K562 (cell line): ENCODE results near the gene OR2V1. TPM values are rescaled to one million over a fixed set of nuclear protein-coding genes. Genes with fewer than 3 reads are reported as not detected.

ENCODE experiments used
- ATAC-seq: fragments of 200-7000 bp; cut with Tn5 transposase; 3 replicates; pipeline ENCODE4 v1.9.1; 2020; ENCODE audit warnings: moderate library complexity
- BruUV-seq: library from RNA; stranded (reverse); fragments of 400-500 nt; replicated peaks from 2 replicates; lab custom pipeline; 2021; lab: Mats Ljungman, UMichigan
- CTCF ChIA-PET: fragments of 300-600 bp; formaldehyde crosslinking; extraction: SDS; loops from one replicate; lab custom pipeline; 2021; ENCODE audit warnings: low intra/inter-chr PET ratio; lab: Yijun Ruan, JAX
- POLR2A ChIA-PET: fragments of 300-600, 350-650 bp; sonication (Branson Sonifier 250); formaldehyde crosslinking; extraction: SDS; loops from one replicate; lab custom pipeline; 2021; ENCODE audit warnings: antibody characterized with exemption, inconsistent platforms; lab: Yijun Ruan, JAX
- DNase-seq, 4 experiments: peaks; one replicate each; pipeline versions ENCODE4 v3.0.0 to v3.0.0-alpha.2; 2011 to 2018; ENCODE audit warnings: low spot score in 3 of 4, mixed read lengths in 3 of 4; ENCODE audit errors: extremely low read depth in 1 of 4
- FAIRE-seq: peaks from 2 replicates; lab custom pipeline; 2011; peaks lifted over from hg19 to GRCh38; lab: Jason Lieb, UNC
- H2AFZ ChIP-seq: 2 replicates; pipeline ENCODE4 v1.6.0; 2011; ENCODE audit warnings: low read depth, low read length, control low read depth, inconsistent platforms
- H3K27ac ChIP-seq: fragments of 200-600 bp; 3 replicates; pipeline ENCODE4 v1.8.0; 2011; ENCODE audit warnings: low read depth, mild to moderate bottlenecking, control low read depth, inconsistent platforms, low read length, moderate library complexity, mixed read lengths; ENCODE audit errors: extremely low read depth
- H3K27me3 ChIP-seq, 2 experiments: fragments of 300-600 bp in 1 of 2; 2 replicates in 1 of 2; 3 replicates in 1 of 2; pipeline versions ENCODE4 v1.6.0 to v1.8.0; 2011; ENCODE audit warnings: inconsistent platforms in 2 of 2, low read length in 2 of 2, mild to moderate bottlenecking in 1 of 2, mixed read lengths in 1 of 2, moderate library complexity in 1 of 2; ENCODE audit not compliant: control insufficient read depth in 2 of 2, insufficient read depth in 2 of 2
- H3K36me3 ChIP-seq: fragments of 300-600 bp; 3 replicates; pipeline ENCODE4 v1.8.0; 2011; ENCODE audit warnings: mild to moderate bottlenecking, low read length, inconsistent platforms; ENCODE audit not compliant: control insufficient read depth, insufficient read depth
- H3K4me1 ChIP-seq, 2 experiments: fragments of 200-600 bp in 1 of 2; replicated peaks in 1 of 2; 2 replicates in 1 of 2; 3 replicates in 1 of 2; pipeline versions ENCODE4 v1.5.1 to v1.8.0; 2011; ENCODE audit warnings: inconsistent platforms in 2 of 2, low read length in 2 of 2, mild to moderate bottlenecking in 1 of 2, mixed read lengths in 1 of 2, moderate library complexity in 1 of 2; ENCODE audit not compliant: control insufficient read depth in 2 of 2, insufficient read depth in 2 of 2
- H3K4me2 ChIP-seq: 2 replicates; pipeline ENCODE4 v1.6.1; 2011; ENCODE audit warnings: low read length, control low read depth, inconsistent platforms, mixed read lengths; ENCODE audit not compliant: insufficient read depth
- H3K4me3 ChIP-seq: fragments of 200-600 bp; sonication (generic), shearing (Covaris generic); 2 replicates; pipeline ENCODE4 v1.5.1; 2016; ENCODE audit warnings: control low read depth, inconsistent platforms
- H3K79me2 ChIP-seq: fragments of 200-600 bp; 3 replicates; pipeline ENCODE4 v1.8.0; 2011; ENCODE audit warnings: low read length, inconsistent platforms; ENCODE audit not compliant: control insufficient read depth, insufficient read depth
- H3K9ac ChIP-seq, 2 experiments: 2 replicates each; pipeline versions ENCODE4 v1.6.0 to v1.6.1; 2011; ENCODE audit warnings: low read depth in 2 of 2, low read length in 2 of 2, control low read depth in 1 of 2, inconsistent platforms in 1 of 2, mild to moderate bottlenecking in 1 of 2, mixed read lengths in 1 of 2; ENCODE audit not compliant: insufficient read depth in 1 of 2
- H3K9me1 ChIP-seq: one replicate; pipeline ENCODE4 v1.6.0; 2011; ENCODE audit warnings: inconsistent platforms, mild to moderate bottlenecking, low read length, moderate library complexity; ENCODE audit not compliant: control insufficient read depth, insufficient read depth
- H3K9me3 ChIP-seq: replicated peaks from 2 replicates; pipeline ENCODE4 v1.5.1; 2011; ENCODE audit warnings: low read depth, low read length, inconsistent platforms; ENCODE audit not compliant: control insufficient read depth, insufficient read depth
- H4K20me1 ChIP-seq: replicated peaks from 2 replicates; pipeline ENCODE4 v1.6.1; 2011; ENCODE audit warnings: low read length, inconsistent platforms, mixed read lengths; ENCODE audit not compliant: control insufficient read depth, insufficient read depth
- CREM ChIP-seq: IDR thresholded peaks from 2 replicates; pipeline ENCODE4 v1.6.1; 2014; ENCODE audit warnings: antibody characterized with exemption, low read depth
- DMBX1 ChIP-seq: fragments of 250-450 bp; sonication (Bioruptor Pico); IDR thresholded peaks from 2 replicates; pipeline ENCODE4 v1.8.0; 2022; ENCODE audit warnings: inconsistent platforms, mild to moderate bottlenecking, moderate library complexity, borderline replicate concordance
- ERF ChIP-seq: fragments of 450-650 bp; formaldehyde crosslinking; IDR thresholded peaks from 2 replicates; pipeline ENCODE4 v1.4.0; 2020; ENCODE audit warnings: mild to moderate bottlenecking, mixed read lengths
- FOS ChIP-seq: IDR thresholded peaks from 3 replicates; pipeline ENCODE4 v1.6.1; 2011; ENCODE audit not compliant: insufficient read length; ENCODE audit errors: extremely low read depth
- FOXK1 ChIP-seq: sonication (generic); formaldehyde crosslinking; IDR thresholded peaks from 2 replicates; pipeline ENCODE4 v1.8.0; 2022; ENCODE audit warnings: missing genetic modification reagents, mild to moderate bottlenecking, borderline replicate concordance
- HDAC2 ChIP-seq: fragments of 450-650 bp; IDR thresholded peaks from 2 replicates; pipeline ENCODE4 v1.6.1; 2016; ENCODE audit warnings: mild to moderate bottlenecking
- MCM7 ChIP-seq, 2 experiments: fragments of 450-650 bp; IDR thresholded peaks; 2 replicates each; pipeline ENCODE4 v1.6.1; 2016 to 2018
- MED1 ChIP-seq: sonication (generic); formaldehyde crosslinking; IDR thresholded peaks from 2 replicates; pipeline ENCODE4 v1.8.1; 2023; ENCODE audit warnings: missing genetic modification reagents, borderline replicate concordance
- SRF ChIP-seq, 2 experiments: fragments of 250-450, 450-650 bp in 1 of 2; sonication (Bioruptor Pico) in 1 of 2; sonication (generic) in 1 of 2; formaldehyde crosslinking; IDR thresholded peaks; 2 replicates each; pipeline versions ENCODE4 v1.5.0 to v1.5.1; 2020 to 2022; ENCODE audit warnings: mild to moderate bottlenecking in 1 of 2, missing genetic modification reagents in 1 of 2
- SRSF1 ChIP-seq: fragments of 200-400 bp; formaldehyde crosslinking; IDR thresholded peaks from 2 replicates; pipeline ENCODE4 v1.6.1; 2017; ENCODE audit warnings: mild to moderate bottlenecking, low read depth, low read length, moderate library complexity
- ZKSCAN1 ChIP-seq: fragments of 150-350 bp; IDR thresholded peaks from 2 replicates; pipeline ENCODE4 v1.6.1; 2016; ENCODE audit warnings: low read depth, low read length
- ZNF639 ChIP-seq, 2 experiments: fragments of 200-800 bp in 1 of 2; sonication (Bioruptor generic) in 1 of 2; sonication (generic) in 1 of 2; formaldehyde crosslinking in 1 of 2; IDR thresholded peaks in 1 of 2; conservative IDR thresholded peaks in 1 of 2; 2 replicates each; pipeline versions ENCODE4 v1.5.0 to v1.6.1; 2016 to 2020; ENCODE audit warnings: missing compliant biosample characterization in 1 of 2, missing genetic modification characterization in 1 of 2, missing genetic modification reagents in 1 of 2
- WGBS: fragments of 100-300 bp; shearing (Covaris generic); methylation state at CpG from one replicate; pipeline ENCODE4 v1.1.6; 2016; ENCODE audit warnings: low coverage, mixed read lengths; ENCODE audit not compliant: insufficient coverage; ENCODE audit errors: missing lambda C conversion rate; 5-methylcytosine and 5-hydroxymethylcytosine counted together
- in situ Hi-C: fragments of 300-500 bp; cut with MboI; formaldehyde crosslinking; loops from 4 replicates; pipeline ENCODE4 v1.15.0; 2018; ENCODE audit warnings: inconsistent platforms, mixed read lengths
- intact Hi-C: fragments of 100-400 bp; cut with micrococcal nuclease; formaldehyde crosslinking; loops from 2 replicates; pipeline ENCODE4 v1.14.2; 2022
- polyA plus RNA-seq, 8 experiments: library from polyadenylated mRNA; depleted of rRNA in 4 of 8; stranded (reverse) in 5 of 8; unstranded in 3 of 8; fragments of >200 nt; fragmentation: Nextera tagmentation in 2 of 8; fragmentation: Illumina TruSeq in 1 of 8; extraction: Ambion mirVana in 2 of 8; extraction: Trizol in 1 of 8; gene quantifications; 2 replicates each; pipeline versions ENCODE4 v1.2.1 to v1.2.3, GENCODE V29; 2011 to 2014; ENCODE audit warnings: inconsistent platforms in 1 of 8, missing spikeins in 1 of 8
- total RNA-seq, 7 experiments: library from RNA; depleted of rRNA in 6 of 7; stranded (reverse); fragments of >200 nt in 6 of 7; fragmentation: Illumina TruSeq in 2 of 7; extraction: Trizol in 2 of 7; gene quantifications; 2 replicates each; pipeline versions ENCODE4 v1.2.1 to v1.2.3, GENCODE V29; 2011 to 2021; ENCODE audit warnings: low replicate concordance in 1 of 7
- TF ChIP-seq, protein P1 (sequence below): fragments of 250-450 bp; sonication (Bioruptor Pico); IDR thresholded peaks from 2 replicates; pipeline ENCODE4 v1.4.0; 2020

The OR2V1 gene
- total and polyA plus RNA-seq, 9 of the 15 experiments (the other 6 are each of a cell fraction or from before 2014, with no cell fraction given), result 0.04 to 0.28 (median 0.15) TPM; not detected in 5

GRCh38 chr5:181108578-181109165, 22.3 kb downstream of the OR2V1 start:
- Histone ChIP-seq H3K4me3 (no peak overlapping the region), H3K36me3 (no peaks in the 10 kb centered on the region)
- TF ChIP-seq ZKSCAN1, result peak; percentile 69; the same call in 1 of the 2 replicates
- TF ChIP-seq FOXK1, result no peak
- no peak for TF ChIP-seq ERF
- TF ChIP-seq, all 486 proteins: peak for 1
- no peak for ATAC-seq
- Histone ChIP-seq H2AFZ (0 out of 2 replicates have a peak overlapping the region, but pooled peaks have one; percentile 34), H3K9ac (peak overlapping the region in 1 of 2 experiments; percentile 72; a peak in 2 of 4 replicates), H3K9me3 (no peaks in the 10 kb centered on the region), H3K27ac (no peak overlapping the region), H3K79me2 (no peaks in the 10 kb centered on the region), H3K27me3 (no peaks in the 10 kb centered on the region), H3K4me1 (peaks cover 41 to 49% of the 10 kb centered on the region in 2 experiments), H4K20me1 (no peaks in the 10 kb centered on the region), H3K4me2 (no peak overlapping the region; the same call in 1 of the 2 replicates), H3K9me1 (no peaks in the 10 kb centered on the region)
- ChIA-PET POLR2A (interaction anchor here (0.6 to 0.9 kb wide), 2 partner anchors 12 to 31 kb away, joined by 3 read pairs; no protein-coding TSS in a partner anchor), CTCF (no interaction called here)
- no TSS peak for BruUV-seq
- 59% methylated on average over 13 of the region's 14 CpGs for WGBS
- DNase-seq, result no peak
- in situ Hi-C loops (no loop called here), intact Hi-C loops (loop anchor here (5.0 to 10.0 kb wide), 2 partner anchors 56 to 241 kb away; no protein-coding TSS in a partner anchor)
- FAIRE-seq, result no peak

- ChIA-PET POLR2A (interaction anchor here (0.9 to 1.3 kb wide), 2 partner anchors 13 to 20 kb away, joined by 3 read pairs; no protein-coding TSS in a partner anchor), CTCF (no interaction called here)
- Histone ChIP-seq H4K20me1 (no peaks in the 10 kb centered on the region), H3K4me2 (peak overlapping the region; percentile 81), H3K9me3 (no peaks in the 10 kb centered on the region), H3K4me3 (0 out of 2 replicates have a peak overlapping the region, but pooled peaks have one; percentile 2), H3K9ac (peak overlapping the region in 1 of 2 experiments; percentile 65; a peak in 2 of 4 replicates), H3K36me3 (no peaks in the 10 kb centered on the region), H2AFZ (peak overlapping the region; percentile 35), H3K79me2 (no peaks in the 10 kb centered on the region), H3K27me3 (no peaks in the 10 kb centered on the region), H3K9me1 (no peaks in the 10 kb centered on the region), H3K4me1 (peaks cover 41 to 49% of the 10 kb centered on the region in 2 experiments), H3K27ac (peak overlapping the region; percentile 13; the same call in 1 of the 3 replicates)
- ATAC-seq (peak; percentile 75), FAIRE-seq (peak; percentile 84), DNase-seq (peak in 2 of 4 experiments; percentile 63 to 89)
- in situ Hi-C loops (no loop called here), intact Hi-C loops (loop anchor here (5.0 to 10.0 kb wide), 2 partner anchors 57 to 240 kb away; no protein-coding TSS in a partner anchor)
- WGBS, result 4% methylated on average over 9 of the region's 9 CpGs
- no TSS peak for BruUV-seq
- TF ChIP-seq MCM7 (IDR thresholded peaks at IDR 0.05) (no peak), SRF (CRISPR knock-in tag; IDR thresholded peaks at IDR 0.05) (no peak), FOS (no peak), HDAC2 (0 out of 2 replicates have a peak, but pooled peaks have one; percentile 55), ZNF639 (CRISPR knock-in tag; conservative IDR thresholded peaks at IDR 0.05 in 1 of 2, IDR thresholded peaks at IDR 0.05 in 1 of 2) (no peak), CREM (peak; percentile 77), MED1 (CRISPR knock-in tag) (no peak), DMBX1 (no peak), SRSF1 (no peak)
- TF ChIP-seq, protein P1, sequence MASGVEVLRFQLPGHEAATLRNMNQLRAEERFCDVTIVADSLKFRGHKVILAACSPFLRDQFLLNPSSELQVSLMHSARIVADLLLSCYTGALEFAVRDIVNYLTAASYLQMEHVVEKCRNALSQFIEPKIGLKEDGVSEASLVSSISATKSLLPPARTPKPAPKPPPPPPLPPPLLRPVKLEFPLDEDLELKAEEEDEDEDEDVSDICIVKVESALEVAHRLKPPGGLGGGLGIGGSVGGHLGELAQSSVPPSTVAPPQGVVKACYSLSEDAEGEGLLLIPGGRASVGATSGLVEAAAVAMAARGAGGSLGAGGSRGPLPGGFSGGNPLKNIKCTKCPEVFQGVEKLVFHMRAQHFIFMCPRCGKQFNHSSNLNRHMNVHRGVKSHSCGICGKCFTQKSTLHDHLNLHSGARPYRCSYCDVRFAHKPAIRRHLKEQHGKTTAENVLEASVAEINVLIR (CRISPR knock-in tag), result no peak
Measured at GRCh38 chr5:181107699-181108098, 23.3 kb downstream of the OR2V1 start.
